Forelimb muscle (tissue), 1 donor: Measurements from ENCODE around the gene RARB. TPM values are rescaled to one million over a fixed set of nuclear protein-coding genes. Genes with fewer than 3 reads are reported as not detected.

ENCODE experiments used
- DNase-seq: peaks from one replicate; pipeline ENCODE4 v3.0.0-alpha.2; 2013; ENCODE audit warnings: low read depth
- polyA plus RNA-seq: library from polyadenylated mRNA; unstranded; fragments of 120-200 nt; gene quantifications from one replicate; pipeline ENCODE4 v1.2.1, GENCODE V29; 2013; ENCODE audit not compliant: insufficient read length

Gene RARB
- polyA plus RNA-seq, 1 donor: 10.5 TPM

GRCh38 chr3:25576831-25577454 lies 148.9 kb downstream of the RARB start:
- no peak for DNase-seq

- no peak for DNase-seq
Observed at GRCh38 chr3:25578059-25578458, 150.0 kb downstream of the RARB start.

- no peak for DNase-seq
Observed at GRCh38 chr3:25580534-25580933, 152.5 kb downstream of the RARB start.

GRCh38 chr3:25581335-25581734 lies 153.3 kb downstream of the RARB start:
- no peak for DNase-seq

- no peak for DNase-seq
Observed at GRCh38 chr3:25581823-25582222, 153.8 kb downstream of the RARB start.

GRCh38 chr3:25582242-25582641 lies 154.2 kb downstream of the RARB start:
- DNase-seq: no peak

GRCh38 chr3:25583343-25583742 lies 155.3 kb downstream of the RARB start:
- no peak for DNase-seq

- DNase-seq: no peak
Observed at GRCh38 chr3:25584011-25584789, 156.1 kb downstream of the RARB start.

- no peak for DNase-seq
Observed at GRCh38 chr3:25585361-25586166, 157.5 kb downstream of the RARB start.

GRCh38 chr3:25586167-25586505 lies 158.1 kb downstream of the RARB start:
- DNase-seq: no peak

GRCh38 chr3:25586553-25586952 lies 158.5 kb downstream of the RARB start:
- no peak for DNase-seq

- no peak for DNase-seq
Observed at GRCh38 chr3:25587094-25587493, 159.0 kb downstream of the RARB start.

- DNase-seq: no peak
Observed at GRCh38 chr3:25587526-25587925, 159.5 kb downstream of the RARB start.

GRCh38 chr3:25587975-25588374 lies 159.9 kb downstream of the RARB start:
- no peak for DNase-seq

GRCh38 chr3:25588441-25589103 lies 160.5 kb downstream of the RARB start:
- no peak for DNase-seq

- DNase-seq: no peak
Observed at GRCh38 chr3:25589104-25589782, 161.2 kb downstream of the RARB start.

- DNase-seq: no peak
Observed at GRCh38 chr3:25589783-25590258, 161.8 kb downstream of the RARB start.

GRCh38 chr3:25592510-25592968 lies 164.5 kb downstream of the RARB start:
- no peak for DNase-seq

GRCh38 chr3:25593001-25593400 lies 164.9 kb downstream of the RARB start:
- no peak for DNase-seq

GRCh38 chr3:25594007-25594502 lies 166.0 kb downstream of the RARB start:
- peak; percentile 41 for DNase-seq

GRCh38 chr3:25597535-25598101 lies 169.6 kb downstream of the RARB start:
- DNase-seq: no peak
